HG02840 (cell line): Measurements from ENCODE around the gene NKAPD1.

Experiments used
- ATAC-seq: cut with Tn5 transposase; IDR thresholded peaks from one replicate; pipeline ENCODE4 v1.9.1; 2021; ENCODE audit warnings: mild to moderate bottlenecking, moderate library complexity, moderate number of reproducible peaks; ENCODE audit not compliant: unreplicated experiment, low FRiP score

Gene NKAPD1

DNA sequence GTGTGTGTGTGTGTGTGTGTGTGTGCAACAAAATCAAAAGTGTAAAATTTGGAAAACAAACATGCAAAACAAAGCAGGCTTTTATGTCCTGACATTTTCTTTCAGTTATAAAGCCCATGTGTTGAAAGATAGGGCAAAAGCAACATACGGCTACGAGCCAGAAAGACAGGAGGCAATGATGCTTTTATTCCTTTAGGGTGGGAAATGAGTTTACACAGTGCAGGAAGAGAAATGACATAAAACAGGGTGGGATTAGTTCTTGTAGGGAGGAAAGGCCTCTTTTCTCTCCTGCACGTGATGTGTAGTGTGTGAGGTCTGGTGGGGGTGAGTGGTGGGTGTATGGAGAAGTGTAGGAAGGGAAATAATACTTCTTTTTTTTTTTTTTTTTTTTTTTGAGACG lies 60.4 kb downstream of the NKAPD1 start:
- ATAC-seq, result no peak
